IPS-18c (cell line): ENCODE results near the gene ZNF701.
"Not testable (repeated sequence)": the region's sequence is repeated elsewhere in the genome, so short reads cannot be mapped to it uniquely, and the experiment has no call there.

Experiments used
- H3K4me3 ChIP-seq: 2 replicates; pipeline ENCODE4 v1.7.0; 2013; ENCODE audit warnings: low read depth, mild to moderate bottlenecking, low read length, moderate library complexity; ENCODE audit not compliant: insufficient read depth
- H3K9me3 ChIP-seq: one replicate; pipeline ENCODE4 v1.6.1; 2013; ENCODE audit warnings: mild to moderate bottlenecking, low read length, moderate library complexity; ENCODE audit not compliant: control insufficient read depth, insufficient read depth

Gene ZNF701

DNA sequence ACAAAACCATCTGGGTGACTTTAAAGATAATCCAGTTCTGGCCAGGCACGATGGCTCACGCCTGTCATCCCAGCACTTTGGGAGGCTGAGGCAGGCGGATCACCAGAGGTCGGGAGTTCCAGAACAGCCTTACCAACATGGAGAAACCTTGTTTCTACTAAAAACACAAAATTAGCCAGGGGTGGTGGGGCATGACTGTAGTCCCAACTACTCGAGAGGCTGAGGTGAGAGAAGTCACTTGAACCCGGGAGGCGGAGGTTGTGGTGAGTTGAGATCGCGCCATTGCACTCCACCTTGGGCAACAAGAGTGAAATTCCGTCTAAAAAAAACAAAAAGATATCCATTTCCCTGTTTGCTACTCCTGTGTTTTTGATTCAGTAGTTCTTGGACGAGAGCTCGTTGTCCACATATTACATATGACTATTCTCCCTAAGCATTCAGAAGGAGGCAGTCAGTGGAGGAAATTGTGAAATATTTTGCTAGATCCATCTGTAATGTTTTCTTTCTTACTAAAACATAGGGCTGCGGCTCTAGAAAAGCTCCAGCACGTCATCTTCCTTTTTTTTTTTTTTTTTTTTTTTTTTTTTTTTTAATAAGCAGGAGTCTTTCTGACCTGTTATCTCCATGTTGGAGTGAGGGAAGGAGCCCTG lies 33.6 kb downstream of the ZNF701 start:
- peaks cover 3% of the 10 kb centered on the region for H3K9me3 ChIP-seq
- H3K4me3 ChIP-seq, result no peak overlapping the region

DNA sequence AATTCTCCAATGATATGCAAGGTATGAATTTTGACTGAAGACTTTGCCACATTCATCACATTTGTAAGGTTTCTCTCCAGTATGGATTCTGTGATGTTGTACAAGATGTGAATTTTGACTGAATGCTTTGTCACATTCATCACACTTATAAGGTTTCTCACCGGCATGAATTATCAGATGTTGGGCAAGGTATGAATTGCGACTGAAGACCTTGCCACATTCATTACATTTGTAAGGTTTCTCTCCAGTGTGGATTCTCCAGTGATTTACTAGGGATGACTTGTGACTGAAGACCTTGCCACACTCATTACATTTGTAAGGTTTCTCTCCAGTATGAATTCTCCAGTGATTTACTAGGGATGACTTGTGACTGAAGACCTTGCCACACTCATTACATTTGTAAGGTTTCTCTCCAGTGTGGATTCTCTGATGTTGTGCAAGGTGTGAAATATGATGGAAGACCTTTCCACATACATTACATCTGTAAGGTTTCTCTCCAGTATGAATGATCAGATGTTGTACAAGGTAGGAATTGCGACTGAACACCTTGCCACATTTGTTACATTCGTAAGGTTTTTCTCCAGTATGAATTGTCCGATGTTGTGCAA lies 43.3 kb downstream of the ZNF701 start:
- no peaks in the 10 kb centered on the region for H3K9me3 ChIP-seq
- H3K4me3 ChIP-seq, result no peak overlapping the region

DNA sequence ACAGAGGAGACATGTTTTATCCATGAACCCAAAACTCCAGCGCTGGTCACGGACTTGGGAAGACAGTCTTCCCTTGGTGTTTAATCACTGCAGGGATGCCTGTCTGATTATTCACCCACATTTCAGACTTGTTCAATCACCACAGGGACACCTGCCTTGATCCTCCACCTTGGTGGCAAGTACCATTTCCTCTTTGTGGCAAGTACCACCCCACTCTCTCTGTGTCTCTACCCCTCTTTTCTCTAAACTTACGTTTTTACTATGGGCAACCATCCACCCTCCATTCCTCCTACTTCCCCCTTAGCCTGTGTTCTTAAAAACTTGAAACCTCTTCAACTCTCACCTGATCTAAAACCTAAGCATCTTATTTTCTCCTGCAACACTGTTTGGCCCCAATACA lies 51.3 kb downstream of the ZNF701 start:
- Histone ChIP-seq H3K9me3 (no peaks in the 10 kb centered on the region), H3K4me3 (no peak overlapping the region)

DNA sequence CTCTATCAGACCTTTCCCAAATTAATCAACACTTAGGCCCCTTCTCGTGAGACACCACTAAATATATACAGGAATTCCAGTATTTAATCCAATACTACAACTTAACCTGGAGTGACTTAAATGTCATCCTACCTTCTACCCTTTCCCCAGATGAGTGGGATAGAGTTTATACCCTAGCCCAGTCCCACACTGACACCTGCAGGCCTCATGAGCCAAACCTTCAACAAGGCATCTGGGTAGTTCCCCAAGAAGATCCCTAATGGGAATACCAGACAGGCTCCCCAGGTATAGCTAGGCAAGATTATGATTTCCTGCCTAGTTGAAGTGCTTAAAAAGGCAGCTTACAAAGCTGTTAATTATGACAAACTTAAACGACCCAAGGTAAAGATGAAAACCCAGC lies 52.2 kb downstream of the ZNF701 start:
- H3K9me3 ChIP-seq, result no peaks in the 10 kb centered on the region
- no peak overlapping the region for H3K4me3 ChIP-seq

DNA sequence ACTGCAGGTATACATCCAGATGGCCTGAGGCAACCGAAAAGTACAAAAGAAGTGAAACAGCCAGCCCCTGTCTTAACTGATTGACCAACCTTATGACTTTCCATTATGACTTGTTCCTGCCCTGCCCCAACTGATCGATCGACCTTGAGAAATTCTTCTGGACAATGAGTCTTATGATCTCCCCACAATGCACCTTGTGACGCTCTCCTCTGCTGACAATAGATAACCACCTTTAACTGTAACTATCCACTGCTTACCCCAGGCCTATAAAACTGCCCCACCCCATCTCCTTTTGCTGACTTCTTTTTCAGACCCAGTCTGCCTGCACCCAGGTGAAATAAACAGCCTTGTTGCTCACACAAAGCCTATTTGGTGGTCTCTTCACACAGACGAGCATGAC lies 56.8 kb downstream of the ZNF701 start:
- Histone ChIP-seq H3K9me3 (peaks cover 2% of the 10 kb centered on the region), H3K4me3 (no peak overlapping the region)

DNA sequence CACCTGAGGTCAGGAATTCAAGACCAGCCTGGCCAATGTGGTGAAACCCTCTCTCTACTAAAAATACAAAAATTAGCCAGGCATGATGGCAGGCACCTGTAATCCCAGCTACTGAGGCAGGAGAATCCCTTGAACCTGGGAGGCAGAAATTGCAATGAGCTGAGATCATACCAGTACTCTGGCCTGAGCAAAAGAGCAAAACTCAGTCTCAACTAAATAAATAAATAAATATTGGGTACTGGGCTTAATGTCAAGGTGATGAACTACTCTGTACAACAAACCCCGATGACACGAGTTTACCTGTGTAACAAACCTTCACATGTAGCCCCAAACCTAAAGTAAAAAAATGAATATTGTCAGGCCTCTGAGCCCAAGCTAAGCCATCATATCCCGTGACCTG lies 57.4 kb downstream of the ZNF701 start:
- H3K9me3 ChIP-seq, H3K4me3 ChIP-seq: not testable (repeated sequence)

DNA sequence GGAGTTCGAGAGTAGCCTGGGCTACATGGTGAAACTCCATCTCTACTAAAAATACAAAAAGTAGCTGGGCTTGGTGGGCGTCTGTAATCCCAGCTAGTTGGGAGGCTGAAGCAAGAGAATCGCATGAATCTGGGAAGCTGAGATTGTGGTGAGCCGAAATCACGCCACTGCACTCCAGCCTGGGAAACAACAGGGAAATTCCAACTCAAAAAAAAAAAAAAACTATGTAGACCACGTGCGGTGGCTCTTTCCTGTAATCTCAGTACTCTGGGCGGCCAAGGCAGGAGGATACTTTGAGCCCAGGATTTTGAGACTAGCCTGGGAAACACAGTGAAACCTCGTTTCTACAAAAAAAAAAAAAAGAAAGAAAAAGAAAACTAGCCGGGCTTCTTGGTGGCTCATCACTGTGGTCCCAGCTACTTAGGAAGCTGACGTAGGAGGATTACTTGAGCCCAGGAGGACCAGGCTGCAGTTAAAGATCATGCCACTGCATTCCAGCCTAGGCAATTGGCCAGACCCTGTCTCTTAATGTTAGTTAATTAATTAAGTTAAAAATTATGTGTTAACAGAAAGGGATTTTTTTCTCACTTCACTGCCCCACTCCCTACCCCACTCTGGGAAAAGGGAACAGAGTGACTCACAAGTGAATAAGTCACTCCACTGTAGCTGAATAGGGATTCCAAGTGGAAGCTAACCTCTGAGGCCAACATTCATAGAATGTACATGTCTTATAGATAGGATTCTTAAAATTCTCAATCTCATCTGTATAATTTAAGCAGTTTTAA lies 65.9 kb downstream of the ZNF701 start:
- H3K9me3 ChIP-seq, result peaks cover 2% of the 10 kb centered on the region
- no peak overlapping the region for H3K4me3 ChIP-seq
